GM18870 (cell line): ENCODE data around the gene RNF168.
"Not testable (repeated sequence)": the region's sequence is repeated elsewhere in the genome, so short reads cannot be mapped to it uniquely, and the experiment has no call there.

ENCODE experiments used
- ATAC-seq: cut with Tn5 transposase; IDR thresholded peaks from one replicate; pipeline ENCODE4 v1.9.1; 2021; ENCODE audit warnings: moderate library complexity; ENCODE audit not compliant: unreplicated experiment

The RNF168 gene

GRCh38 chr3:196514913-196515621 is 11.5 kb upstream of the RNF168 start, which contains the start of gene SMCO1:
Gene SMCO1, minus strand, starts transcription at chr3:196515346. Its CDS starts 137 bp downstream, at chr3:196515209.
- ATAC-seq: no peak

GRCh38 chr3:196514350-196514716 is 10.8 kb upstream of the RNF168 start:
- no peak for ATAC-seq

GRCh38 chr3:196513697-196514349 is 10.3 kb upstream of the RNF168 start:
- no peak for ATAC-seq

DNA sequence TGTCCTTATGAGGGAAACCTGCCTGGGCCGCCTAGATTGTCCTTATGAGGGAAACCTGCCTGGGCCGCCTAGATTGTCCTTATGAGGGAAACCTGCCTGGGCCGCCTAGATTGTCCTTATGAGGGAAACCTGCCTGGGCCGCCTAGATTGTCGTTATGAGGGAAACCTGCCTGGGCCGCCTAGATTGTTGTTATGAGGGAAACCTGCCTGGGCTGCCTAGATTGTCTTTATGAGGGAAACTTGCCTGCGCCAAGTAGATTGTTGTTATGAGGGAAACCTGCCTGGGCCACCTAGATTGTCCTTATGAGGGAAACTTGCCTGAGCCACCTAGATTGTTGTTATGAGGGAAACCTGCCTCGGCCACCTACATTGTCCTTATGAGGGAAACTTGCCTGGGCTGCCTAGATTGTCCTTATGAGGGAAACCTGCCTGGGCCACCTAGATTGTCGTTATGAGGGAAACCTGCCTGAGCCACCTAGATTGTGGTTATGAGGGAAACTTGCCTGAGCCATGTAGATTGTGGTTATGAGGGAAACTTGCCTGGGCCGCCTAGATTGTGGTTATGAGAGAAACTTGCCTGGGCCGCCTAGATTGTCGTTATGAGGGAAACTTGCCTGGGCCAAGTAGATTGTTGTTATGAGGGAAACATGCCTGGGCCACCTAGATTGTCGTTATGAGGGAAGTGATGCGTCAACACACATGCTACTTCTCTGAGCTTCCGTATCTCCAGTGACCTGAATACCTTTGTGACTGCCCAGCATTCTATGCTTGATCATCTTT is 8.3 kb upstream of the RNF168 start:
- ATAC-seq: not testable (repeated sequence)

GRCh38 chr3:196511108-196511507 is 7.5 kb upstream of the RNF168 start:
- ATAC-seq: not testable (repeated sequence)

- no peak for ATAC-seq
These were observed 3.1 kb upstream of the RNF168 start for GRCh38 chr3:196506687-196507086.

DNA sequence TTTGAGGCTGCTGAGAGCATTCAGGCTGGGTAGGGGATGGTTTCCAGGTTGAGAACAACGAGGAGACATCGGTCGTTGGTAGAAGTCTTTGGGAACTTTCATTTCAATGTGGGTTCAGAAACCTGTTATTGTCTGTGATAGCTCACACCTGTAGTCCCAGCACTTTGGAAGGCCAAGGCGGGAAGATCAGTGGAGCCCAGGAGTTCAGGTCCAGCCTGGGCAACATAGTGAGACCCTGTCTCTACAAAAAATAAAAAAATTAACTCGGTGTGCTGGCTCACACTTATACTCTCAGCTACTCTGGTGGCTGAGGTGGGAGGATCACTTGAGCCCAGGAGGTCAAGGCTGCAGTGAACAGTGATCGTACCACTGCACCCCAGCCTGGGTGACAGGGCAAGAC is 988 bp upstream of the RNF168 start:
- no peak for ATAC-seq

GRCh38 chr3:196504077-196504398 is 470 bp upstream of the RNF168 start:
- ATAC-seq: not testable (repeated sequence)

GRCh38 chr3:196502775-196503195 is 783 bp downstream of the RNF168 start:
- no peak for ATAC-seq

DNA sequence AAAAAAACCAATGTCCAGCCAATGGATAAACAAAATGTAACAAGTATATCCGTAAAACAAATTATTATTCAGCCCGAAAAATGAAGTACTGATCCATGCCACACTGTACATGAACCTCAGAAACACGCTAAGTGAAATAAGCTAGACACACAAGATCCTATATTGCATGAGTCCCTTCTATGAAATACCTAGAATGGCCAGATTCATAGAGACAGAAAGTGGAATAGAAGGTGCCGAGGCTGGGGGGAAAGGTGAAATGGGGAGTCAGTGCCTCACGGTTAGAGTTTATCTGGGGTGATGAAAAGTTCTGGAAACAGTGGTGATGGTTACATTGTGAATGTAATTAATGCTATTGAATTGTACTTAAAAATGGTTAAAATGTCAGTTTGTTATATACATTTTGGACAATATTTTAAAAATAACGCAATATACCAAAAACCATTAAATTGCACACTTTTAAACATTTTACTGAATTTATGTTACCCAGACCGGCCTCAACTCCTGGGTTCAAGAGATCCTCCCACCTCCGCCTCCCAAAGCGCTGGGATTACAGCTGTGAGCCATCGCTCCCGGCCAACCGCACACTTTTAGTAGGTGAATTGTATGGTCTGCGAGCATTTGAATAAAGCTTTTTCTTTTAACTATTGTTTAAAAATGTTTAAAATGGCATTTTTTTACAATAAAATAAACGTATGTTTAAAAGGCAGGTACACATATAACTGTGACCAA is 2.1 kb downstream of the RNF168 start:
- no peak for ATAC-seq

- ATAC-seq: no peak
These were observed 3.6 kb downstream of the RNF168 start for GRCh38 chr3:196499807-196500524.

- ATAC-seq: no peak
These were observed 4.5 kb downstream of the RNF168 start for GRCh38 chr3:196499061-196499460.

GRCh38 chr3:196498297-196498696 is 5.3 kb downstream of the RNF168 start:
- no peak for ATAC-seq

DNA sequence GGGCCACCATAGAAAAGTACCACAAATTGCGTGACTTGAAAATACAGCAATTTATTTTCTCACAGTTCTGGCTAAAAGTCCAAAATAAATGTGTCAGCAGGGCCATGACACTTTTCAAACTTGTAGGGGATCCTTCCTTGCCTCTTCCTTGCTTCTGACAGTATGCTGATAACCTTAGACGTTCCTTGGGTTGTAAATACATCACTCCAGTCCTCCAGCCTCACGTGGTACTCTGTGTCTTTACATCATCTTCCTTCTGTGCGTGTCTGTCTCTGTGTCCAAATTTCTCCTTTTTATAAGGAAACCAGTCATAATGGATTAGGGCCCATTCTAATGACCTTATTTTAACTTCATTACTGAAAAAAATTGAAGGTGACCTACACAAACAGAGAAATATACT is 7.4 kb downstream of the RNF168 start:
- no peak for ATAC-seq

DNA sequence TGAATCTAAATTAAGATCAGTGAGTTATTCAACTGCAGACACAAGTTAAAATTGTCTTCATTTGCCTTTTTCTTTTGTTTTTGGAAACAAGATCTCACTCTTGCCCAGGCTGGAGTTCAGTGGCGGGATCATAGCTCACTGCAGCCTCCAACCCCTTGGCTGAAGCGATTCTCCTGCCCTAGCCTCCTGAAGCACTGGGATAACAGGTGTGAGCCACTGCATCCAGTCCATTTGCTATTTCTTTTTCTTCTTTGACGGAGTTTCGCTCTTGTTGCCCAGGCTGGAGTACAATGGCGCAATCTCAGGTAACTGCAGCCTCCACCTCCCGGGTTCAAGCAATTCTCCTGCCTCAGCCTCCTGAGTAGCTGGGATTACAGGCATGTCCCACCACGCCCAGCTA is 10.3 kb downstream of the RNF168 start:
- ATAC-seq: no peak

- no peak for ATAC-seq
These were observed 11.5 kb downstream of the RNF168 start for GRCh38 chr3:196492080-196492479.

DNA sequence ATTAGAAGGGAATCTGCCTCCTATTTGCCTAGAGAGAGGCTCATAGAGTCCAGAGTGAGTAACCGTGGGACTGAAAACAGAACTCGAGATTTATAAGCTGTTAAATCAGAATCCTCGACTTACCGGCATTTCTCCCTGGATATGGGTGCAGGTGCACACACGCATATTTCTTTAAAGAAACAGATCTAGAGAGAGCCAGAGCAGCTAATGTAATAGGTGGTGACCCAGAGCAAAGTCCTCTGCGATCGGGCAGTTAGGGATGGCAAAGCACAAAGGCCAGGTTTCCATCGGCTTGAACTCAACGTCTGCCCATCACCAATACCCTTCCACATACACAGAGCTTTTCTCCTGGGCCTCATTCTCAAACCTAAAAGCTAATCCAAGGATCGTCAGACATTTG is 13.8 kb downstream of the RNF168 start:
- ATAC-seq: no peak

- ATAC-seq: no peak
These were observed 17.3 kb downstream of the RNF168 start for GRCh38 chr3:196486263-196486662.

DNA sequence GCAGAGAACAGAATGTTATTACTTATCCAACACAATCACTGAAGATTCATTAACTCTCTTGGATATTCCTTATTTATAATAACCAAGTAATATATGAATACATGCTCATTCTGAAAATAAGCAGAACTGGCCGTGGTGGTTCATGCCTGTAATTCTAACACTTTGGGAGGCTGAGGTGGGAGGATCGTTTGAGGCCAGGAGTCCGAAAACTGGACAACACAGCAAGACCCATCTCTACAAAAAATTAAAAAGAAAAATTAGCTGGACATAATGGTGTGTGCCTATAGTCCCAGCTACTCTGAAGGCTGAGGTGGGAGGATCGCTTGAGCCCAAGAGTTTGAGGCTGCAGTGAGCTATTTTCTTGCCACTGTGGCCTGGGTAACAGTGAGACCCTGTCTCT is 25.9 kb downstream of the RNF168 start:
- no peak for ATAC-seq

- ATAC-seq: no peak
These were observed 31.3 kb downstream of the RNF168 start for GRCh38 chr3:196472286-196472685.

DNA sequence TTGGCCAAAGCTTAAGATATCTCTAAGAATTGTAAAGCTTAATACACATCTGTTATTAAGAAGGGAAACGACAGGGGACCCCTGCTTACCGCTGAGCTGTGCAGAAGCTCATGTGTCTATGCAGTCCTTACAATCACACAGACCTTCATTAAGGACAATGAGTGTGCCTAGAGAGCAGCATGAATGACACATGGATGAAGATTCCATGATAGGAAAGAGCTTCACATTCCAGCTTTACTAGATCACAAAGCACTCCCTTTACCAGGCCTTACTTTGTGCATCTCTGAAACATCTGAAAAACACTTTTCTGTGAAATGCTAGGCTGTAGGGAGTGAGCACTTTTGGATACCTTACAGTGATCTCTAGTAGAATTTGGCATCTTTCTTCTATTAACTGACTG is 32.0 kb downstream of the RNF168 start:
- no peak for ATAC-seq
